A172 (cell line): ENCODE data around the gene UNC119B. TPM values are rescaled to one million over a fixed set of nuclear protein-coding genes. Genes with fewer than 3 reads are reported as not detected.

ENCODE experiments used
- DNase-seq: peaks from one replicate; pipeline ENCODE4 v3.0.0-alpha.2; 2015; ENCODE audit warnings: low spot score
- total RNA-seq: library from RNA; depleted of rRNA; stranded (reverse); fragments of >200 nt; shearing (Covaris generic); gene quantifications from 2 replicates; pipeline ENCODE4 v1.2.3, GENCODE V29; 2014; rRNA removed

Gene UNC119B
- total RNA-seq, 1 experiment from 2014 or later, result 18.1 TPM

- DNase-seq, result no peak
Observed at GRCh38 chr12:120767071-120768024, 57.1 kb downstream of the UNC119B start.

- DNase-seq, result no peak
Observed at GRCh38 chr12:120771097-120771496, 60.8 kb downstream of the UNC119B start.

Other genes with a start within 250 kb of the UNC119B start
- gene SRSF9, start 240.7 kb upstream of the UNC119B start, total RNA-seq, result 189 and 207 TPM in 2 replicates
- gene DYNLL1, start 214.3 kb upstream of the UNC119B start, total RNA-seq, result 570 and 573 TPM in 2 replicates
- 30.2 and 39.2 TPM in 2 replicates for gene COQ5, start 181.3 kb upstream of the UNC119B start, total RNA-seq
- gene RNF10, start 176.1 kb upstream of the UNC119B start, total RNA-seq, result 46.2 and 85.2 TPM in 2 replicates
- 54.7 and 60.3 TPM in 2 replicates for gene POP5, start 129.1 kb upstream of the UNC119B start, total RNA-seq
- 0.83 TPM in 1 of 2 replicates, not detected in the other for gene CABP1, start 69.8 kb upstream of the UNC119B start, total RNA-seq
- gene MLEC, start 23.3 kb upstream of the UNC119B start, total RNA-seq, result 105 and 120 TPM in 2 replicates
- 1.8 TPM in 1 of 2 replicates, not detected in the other for gene ACADS, start 15.4 kb downstream of the UNC119B start, total RNA-seq
- 4.3 and 4.5 TPM in 2 replicates for gene SPPL3, start 193.9 kb downstream of the UNC119B start, total RNA-seq